ENCODE measurements around the gene PHF19.

PHF19 gene

DNA sequence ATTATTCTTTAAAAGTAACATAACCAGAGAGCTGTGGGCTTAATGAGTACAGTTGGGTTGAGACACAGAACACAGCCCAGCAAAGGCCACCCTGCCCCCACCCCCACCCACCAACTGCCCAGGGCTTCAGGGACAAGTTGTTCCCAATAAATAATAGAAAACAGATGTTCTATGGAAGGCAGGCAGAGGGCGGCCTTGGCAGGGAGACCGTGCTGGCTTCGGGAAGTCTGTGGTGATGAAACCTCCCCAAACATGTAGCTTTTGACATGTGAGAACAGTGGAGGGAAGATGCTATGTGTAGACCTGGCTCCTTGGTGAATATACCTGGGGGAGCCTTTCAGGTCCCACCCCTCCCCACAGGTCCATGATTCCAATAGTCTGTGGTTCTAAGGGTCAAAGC is 39.6 kb upstream of the PHF19 start:
- peak overlapping the region; percentile 9; the same call in 1 of the 2 replicates for H3K27ac ChIP-seq

DNA sequence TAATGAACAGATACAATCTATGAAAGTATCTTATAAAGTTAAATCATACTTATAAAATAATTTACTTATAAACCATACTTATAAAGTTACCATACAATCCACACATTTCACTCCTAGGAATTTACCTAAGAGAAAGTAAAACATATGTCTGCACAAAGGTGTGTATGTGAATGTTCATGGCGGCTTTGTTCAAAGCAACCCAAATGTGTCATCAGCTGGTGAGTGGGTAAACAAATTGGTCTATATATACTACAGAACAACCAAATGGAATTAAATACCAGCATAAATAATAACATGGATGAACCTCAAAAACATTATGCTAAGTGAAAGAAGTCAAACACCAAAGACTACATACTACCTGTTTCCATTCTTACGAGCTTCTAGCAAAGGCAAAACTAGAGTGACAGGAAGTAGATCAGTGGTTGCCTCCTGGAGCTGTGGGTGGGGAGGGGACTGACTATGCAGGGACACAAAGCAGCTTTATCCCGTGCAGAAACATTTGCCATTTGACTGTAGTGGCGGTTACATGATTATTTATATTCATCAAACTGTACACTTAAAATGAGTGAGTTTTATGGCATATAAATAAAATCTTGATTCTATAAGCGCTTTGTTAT is 39.0 kb upstream of the PHF19 start:
- TF ChIP-seq, protein P1, sequence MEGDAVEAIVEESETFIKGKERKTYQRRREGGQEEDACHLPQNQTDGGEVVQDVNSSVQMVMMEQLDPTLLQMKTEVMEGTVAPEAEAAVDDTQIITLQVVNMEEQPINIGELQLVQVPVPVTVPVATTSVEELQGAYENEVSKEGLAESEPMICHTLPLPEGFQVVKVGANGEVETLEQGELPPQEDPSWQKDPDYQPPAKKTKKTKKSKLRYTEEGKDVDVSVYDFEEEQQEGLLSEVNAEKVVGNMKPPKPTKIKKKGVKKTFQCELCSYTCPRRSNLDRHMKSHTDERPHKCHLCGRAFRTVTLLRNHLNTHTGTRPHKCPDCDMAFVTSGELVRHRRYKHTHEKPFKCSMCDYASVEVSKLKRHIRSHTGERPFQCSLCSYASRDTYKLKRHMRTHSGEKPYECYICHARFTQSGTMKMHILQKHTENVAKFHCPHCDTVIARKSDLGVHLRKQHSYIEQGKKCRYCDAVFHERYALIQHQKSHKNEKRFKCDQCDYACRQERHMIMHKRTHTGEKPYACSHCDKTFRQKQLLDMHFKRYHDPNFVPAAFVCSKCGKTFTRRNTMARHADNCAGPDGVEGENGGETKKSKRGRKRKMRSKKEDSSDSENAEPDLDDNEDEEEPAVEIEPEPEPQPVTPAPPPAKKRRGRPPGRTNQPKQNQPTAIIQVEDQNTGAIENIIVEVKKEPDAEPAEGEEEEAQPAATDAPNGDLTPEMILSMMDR (conservative IDR thresholded peaks at IDR 0.05), result no peak
- no peak for TF ChIP-seq ZFX (IDR thresholded peaks at IDR 0.05)

More for the DNA sequence above, 39.6 kb upstream of the PHF19 start:
- no peak for TF ChIP-seq ZFX (IDR thresholded peaks at IDR 0.05)
- TF ChIP-seq, protein P1 (conservative IDR thresholded peaks at IDR 0.05), result no peak

DNA sequence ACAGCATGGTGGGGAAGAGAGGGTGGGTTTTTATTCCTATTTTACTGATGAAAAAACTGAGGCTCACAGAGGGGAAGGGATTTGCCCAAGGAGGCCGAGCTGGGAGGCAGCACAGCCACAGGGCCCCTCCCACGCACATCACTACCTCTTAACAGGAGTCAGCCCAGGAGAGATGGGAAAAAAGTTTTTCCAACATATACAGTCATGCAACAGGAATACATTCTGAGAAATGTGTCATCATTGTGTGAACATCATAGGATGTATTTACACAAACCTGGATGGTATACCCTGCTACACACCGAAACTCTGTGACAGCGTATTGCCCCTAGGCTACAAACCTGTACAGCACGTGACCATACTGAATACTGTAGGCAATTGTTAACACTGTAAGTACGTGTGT is 38.0 kb upstream of the PHF19 start:
- H3K27ac ChIP-seq, result no peak overlapping the region
- TF ChIP-seq ZFX (IDR thresholded peaks at IDR 0.05), result no peak
- TF ChIP-seq, protein P1 (conservative IDR thresholded peaks at IDR 0.05), result no peak

More for the DNA sequence above, 39.0 kb upstream of the PHF19 start:
- peak overlapping the region; percentile 9; the same call in 1 of the 2 replicates for H3K27ac ChIP-seq

DNA sequence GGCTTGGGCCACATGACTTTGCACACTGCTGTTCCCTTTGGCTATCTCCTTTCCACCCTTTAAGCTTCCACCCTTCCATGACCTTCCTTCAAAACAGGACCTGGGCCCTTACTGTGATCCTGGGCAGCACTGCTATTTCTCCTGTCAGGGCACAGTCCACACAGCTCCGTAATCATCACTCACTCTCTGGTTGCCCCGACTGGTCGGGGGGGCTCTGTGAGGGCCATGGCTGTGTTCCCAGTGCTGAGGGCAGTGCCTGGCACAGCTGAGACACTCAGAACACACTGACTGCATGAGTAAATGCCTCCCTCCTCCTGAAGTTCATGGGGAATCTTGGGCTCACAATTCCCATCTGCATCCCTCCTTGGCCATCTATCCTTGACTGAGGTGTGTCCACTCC is 37.4 kb upstream of the PHF19 start:
- H3K27ac ChIP-seq, result no peak overlapping the region
- TF ChIP-seq ZFX (IDR thresholded peaks at IDR 0.05), result no peak
- TF ChIP-seq, protein P1 (conservative IDR thresholded peaks at IDR 0.05), result no peak

DNA sequence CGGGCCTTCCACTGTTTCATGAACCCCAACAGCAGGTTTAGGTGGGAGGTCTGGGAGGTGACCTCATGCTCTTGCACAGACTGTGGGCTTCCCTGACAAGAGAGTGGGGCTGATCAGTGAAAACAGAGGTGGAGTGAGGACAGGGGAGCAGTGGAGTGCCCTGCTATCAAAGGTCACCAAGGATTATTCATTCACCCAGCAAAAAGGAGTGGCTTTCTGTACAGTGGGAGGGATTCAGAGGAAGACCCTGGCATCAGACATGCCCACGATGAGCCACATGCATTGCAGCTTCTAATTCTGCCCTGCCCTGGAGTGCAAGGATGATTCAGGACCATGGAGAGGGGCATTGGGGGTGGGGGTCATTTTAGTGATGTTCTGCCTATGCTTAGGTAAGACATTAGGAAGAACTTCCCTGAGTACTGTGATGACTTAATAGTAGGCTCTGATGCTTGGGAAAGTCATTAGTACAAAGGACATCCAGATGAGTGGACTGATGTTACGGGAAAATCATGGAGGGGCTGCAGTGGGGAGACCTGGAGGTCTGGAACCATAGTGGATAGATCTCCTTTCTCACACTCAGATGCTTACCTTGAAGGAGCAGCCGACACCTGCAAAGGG is 36.8 kb upstream of the PHF19 start:
- H3K27ac ChIP-seq, result no peak overlapping the region
- no peak for TF ChIP-seq ZFX (IDR thresholded peaks at IDR 0.05)
- TF ChIP-seq, protein P1 (conservative IDR thresholded peaks at IDR 0.05), result no peak

DNA sequence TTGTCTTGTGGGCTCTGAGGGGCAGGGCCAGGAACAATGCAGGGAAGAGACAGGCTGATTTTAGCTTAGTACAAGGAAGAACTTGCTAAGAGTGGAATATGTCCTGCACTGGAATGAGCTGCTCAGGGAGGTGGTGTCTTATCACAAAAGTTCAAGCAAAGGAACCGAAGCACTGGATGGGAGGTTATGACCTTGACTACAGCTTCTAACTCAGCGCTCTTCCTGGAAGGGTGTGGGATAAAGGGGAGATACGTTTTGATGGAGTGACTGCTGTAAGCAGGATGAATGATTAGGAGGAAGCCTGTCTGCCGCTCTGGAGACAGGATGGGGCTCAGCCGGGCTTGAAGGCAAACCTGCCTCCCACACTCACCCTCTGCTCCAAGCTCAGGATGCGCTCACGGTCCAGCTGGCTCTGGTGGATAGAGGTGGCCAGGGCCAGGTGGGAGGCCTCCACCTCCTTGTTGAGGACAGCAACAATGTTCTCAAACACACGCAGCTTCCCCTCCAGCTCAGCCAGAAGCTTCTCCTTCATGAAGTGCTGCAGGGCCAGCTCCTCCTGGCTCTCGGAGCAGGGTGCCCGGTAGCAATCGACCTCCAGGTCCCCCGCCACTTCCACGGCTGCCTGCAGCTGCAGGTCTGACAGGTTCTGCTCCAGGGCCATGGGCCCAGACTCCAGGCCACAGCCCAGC is 36.1 kb upstream of the PHF19 start:
- no peak for TF ChIP-seq ZFX (IDR thresholded peaks at IDR 0.05)
- TF ChIP-seq, protein P1 (conservative IDR thresholded peaks at IDR 0.05), result no peak
- no peak overlapping the region for H3K27ac ChIP-seq

DNA sequence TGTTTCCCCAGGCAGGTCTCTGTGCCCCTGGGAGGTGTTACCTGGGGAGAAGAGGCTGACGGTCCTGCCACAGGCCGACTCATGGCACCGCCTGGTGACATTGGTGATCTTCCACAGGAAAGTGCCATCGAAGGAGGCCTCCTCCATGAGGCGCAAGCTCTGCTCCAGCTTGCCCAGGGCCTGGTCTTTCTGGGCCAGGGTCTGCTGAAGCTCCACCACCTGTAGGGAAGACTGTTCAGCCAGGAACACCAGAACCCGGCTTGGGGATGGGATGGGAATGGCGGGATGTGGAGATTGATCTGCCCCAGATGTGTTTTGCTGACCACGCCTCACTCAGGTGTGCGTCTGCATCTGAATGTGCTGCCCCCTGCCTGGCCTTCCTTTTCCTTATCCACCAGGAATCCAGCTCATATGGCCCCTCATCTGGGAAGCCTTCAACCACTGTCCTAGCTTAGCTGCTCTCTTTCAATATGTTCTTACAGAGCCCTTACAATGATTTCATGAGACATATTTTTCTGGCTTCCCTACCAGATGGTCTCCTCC is 34.4 kb upstream of the PHF19 start:
- no peak overlapping the region for H3K27ac ChIP-seq
- TF ChIP-seq, protein P1 (conservative IDR thresholded peaks at IDR 0.05), result no peak
- TF ChIP-seq ZFX (IDR thresholded peaks at IDR 0.05), result no peak
